A549 (cell line): ENCODE measurements around the gene CDC27. TPM values are rescaled to one million over a fixed set of nuclear protein-coding genes. Genes with fewer than 3 reads are reported as not detected.

Experiments
- ATAC-seq, 2 experiments: fragments of 200-7000 bp in 1 of 2; fragments of >200 bp in 1 of 2; cut with Nextera tagmentation in 1 of 2; cut with Tn5 transposase in 1 of 2; 3 replicates each; pipeline versions ENCODE4 v1.8.0 to v1.9.1; 2018 to 2020; ENCODE audit warnings: mild to moderate bottlenecking in 1 of 2, moderate library complexity in 1 of 2
- CTCF ChIA-PET: fragments of 300-600 bp; sonication (Branson Sonifier 250); formaldehyde crosslinking; extraction: SDS; loops from one replicate; lab custom pipeline; 2021; ENCODE audit warnings: antibody characterized with exemption, inconsistent platforms; lab: Yijun Ruan, JAX
- POLR2A ChIA-PET: fragments of 350-600 bp; formaldehyde crosslinking; extraction: SDS; loops from one replicate; lab custom pipeline; 2021; ENCODE audit warnings: antibody characterized with exemption, inconsistent platforms; lab: Yijun Ruan, JAX
- DNase-seq, 2 experiments: peaks; one replicate each; pipeline versions ENCODE4 v3.0.0 to v3.0.0-alpha.2; 2011 to 2016; ENCODE audit warnings: low read depth in 1 of 2, low spot score in 1 of 2
- FAIRE-seq: peaks from 2 replicates; lab custom pipeline; 2011; peaks lifted over from hg19 to GRCh38; lab: Jason Lieb, UNC
- H3K27ac ChIP-seq, 2 experiments: fragments of >200 bp; sonication (Bioruptor Twin); formaldehyde crosslinking; 3 replicates each; pipeline ENCODE4 v1.5.1; 2016 to 2017
- H3K4me1 ChIP-seq: fragments of >200 bp; sonication (Bioruptor Twin); formaldehyde crosslinking; 3 replicates; pipeline ENCODE4 v1.6.1; 2016
- H3K4me2 ChIP-seq: fragments of >200 bp; sonication (Bioruptor Twin); formaldehyde crosslinking; 3 replicates; pipeline ENCODE4 v1.6.1; 2016
- H3K4me3 ChIP-seq: fragments of >200 bp; sonication (Bioruptor Twin); formaldehyde crosslinking; 3 replicates; pipeline ENCODE4 v1.5.1; 2016
- H3K9me3 ChIP-seq: fragments of >200 bp; sonication (Bioruptor Twin); formaldehyde crosslinking; 3 replicates; pipeline ENCODE4 v1.6.1; 2016
- ATOH8 ChIP-seq: fragments of 250-450 bp; sonication (Bioruptor Pico); IDR thresholded peaks from 2 replicates; pipeline ENCODE4 v1.5.0; 2020; ENCODE audit warnings: low read depth, mild to moderate bottlenecking, moderate library complexity
- BCL3 ChIP-seq: fragments of >200 bp; sonication (Bioruptor Twin); formaldehyde crosslinking; IDR thresholded peaks from 3 replicates; pipeline ENCODE4 v1.6.1; 2016
- CBX8 ChIP-seq: fragments of 200-600 bp; sonication (generic); IDR thresholded peaks from 2 replicates; pipeline ENCODE4 v1.6.1; 2016
- CEBPB ChIP-seq, 2 experiments: fragments of >200 bp in 1 of 2; sonication (Bioruptor Twin) in 1 of 2; formaldehyde crosslinking in 1 of 2; IDR thresholded peaks; 2 replicates each; pipeline ENCODE4 v1.6.1; 2012 to 2016
- CHD2 ChIP-seq: fragments of 150-350 bp; IDR thresholded peaks from 2 replicates; pipeline ENCODE4 v1.6.1; 2014; ENCODE audit warnings: low read length; ENCODE audit not compliant: partially characterized antibody
- E2F6 ChIP-seq: IDR thresholded peaks from 2 replicates; pipeline ENCODE4 v1.6.1; 2012; ENCODE audit warnings: low read depth, borderline replicate concordance
- FOSL2 ChIP-seq, 2 experiments: fragments of 450-650 bp in 1 of 2; fragments of >200 bp in 1 of 2; sonication (Bioruptor Twin) in 1 of 2; formaldehyde crosslinking; IDR thresholded peaks; 2 replicates each; pipeline versions ENCODE4 v1.5.0 to v1.6.1; 2016 to 2020; ENCODE audit warnings: mild to moderate bottlenecking in 1 of 2, moderate library complexity in 1 of 2
- FOXS1 ChIP-seq: fragments of 250-450 bp; sonication (Bioruptor Pico); IDR thresholded peaks from 2 replicates; pipeline ENCODE4 v1.5.0; 2020; ENCODE audit warnings: mild to moderate bottlenecking, moderate library complexity
- GATA3 ChIP-seq: IDR thresholded peaks from 2 replicates; pipeline ENCODE4 v1.6.1; 2012; ENCODE audit warnings: borderline replicate concordance
- HDAC2 ChIP-seq: fragments of 200-600 bp; sonication (generic); IDR thresholded peaks from 2 replicates; pipeline ENCODE4 v1.6.1; 2016
- HES2 ChIP-seq: fragments of >200 bp; sonication (Bioruptor Twin); formaldehyde crosslinking; IDR thresholded peaks from 2 replicates; pipeline ENCODE4 v1.6.1; 2016
- HEYL ChIP-seq: fragments of 250-450 bp; sonication (Bioruptor Pico); IDR thresholded peaks from 2 replicates; pipeline ENCODE4 v1.8.0; 2021; ENCODE audit warnings: mild to moderate bottlenecking, moderate library complexity
- HOXA7 ChIP-seq: fragments of 250-450 bp; sonication (Bioruptor Pico); IDR thresholded peaks from 2 replicates; pipeline ENCODE4 v1.5.0; 2020; ENCODE audit warnings: mild to moderate bottlenecking, moderate library complexity
- HOXB13 ChIP-seq: fragments of 250-450 bp; sonication (Bioruptor Pico); IDR thresholded peaks from 2 replicates; pipeline ENCODE4 v1.5.0; 2020; ENCODE audit warnings: low read depth, mild to moderate bottlenecking, moderate library complexity
- HOXB5 ChIP-seq: fragments of 250-450 bp; sonication (Bioruptor Pico); IDR thresholded peaks from 2 replicates; pipeline ENCODE4 v1.5.0; 2020; ENCODE audit warnings: mild to moderate bottlenecking, moderate library complexity
- NFE2L2 ChIP-seq: fragments of 150-350 bp; conservative IDR thresholded peaks from 2 replicates; pipeline ENCODE4 v1.6.1; 2014; ENCODE audit warnings: low read length
- NPAS2 ChIP-seq: fragments of 250-450 bp; sonication (Bioruptor Pico); IDR thresholded peaks from 2 replicates; pipeline ENCODE4 v1.8.0; 2022; ENCODE audit warnings: mild to moderate bottlenecking, moderate library complexity, borderline replicate concordance
- NR3C1 ChIP-seq: fragments of >200 bp; sonication (Bioruptor Twin); formaldehyde crosslinking; IDR thresholded peaks from 3 replicates; pipeline ENCODE4 v1.6.1; 2017
- PBX3 ChIP-seq: IDR thresholded peaks from 2 replicates; pipeline ENCODE4 v1.6.1; 2012
- PHF8 ChIP-seq: fragments of 200-600 bp; sonication (generic); IDR thresholded peaks from 2 replicates; pipeline ENCODE4 v1.6.1; 2016; ENCODE audit warnings: low read depth, mild to moderate bottlenecking, antibody characterized with exemption, moderate library complexity, borderline replicate concordance
- POLR2A ChIP-seq: IDR thresholded peaks from 2 replicates; pipeline ENCODE4 v1.6.1; 2012; ENCODE audit warnings: mild to moderate bottlenecking, low read length
- POLR2AphosphoS2 ChIP-seq: conservative IDR thresholded peaks from 2 replicates; pipeline ENCODE4 v1.6.1; 2012; ENCODE audit warnings: low read length, improper control_type of control experiment, inconsistent platforms
- RAD21 ChIP-seq, 2 experiments: fragments of >200 bp in 1 of 2; sonication (Bioruptor Twin) in 1 of 2; formaldehyde crosslinking in 1 of 2; IDR thresholded peaks in 1 of 2; conservative IDR thresholded peaks in 1 of 2; 2 replicates in 1 of 2; 3 replicates in 1 of 2; pipeline ENCODE4 v1.6.1; 2012 to 2018; ENCODE audit warnings: inconsistent platforms in 1 of 2
- RFX5 ChIP-seq: fragments of 450-650 bp; IDR thresholded peaks from 2 replicates; pipeline ENCODE4 v1.7.1; 2014; ENCODE audit warnings: antibody characterized with exemption, mild to moderate bottlenecking, moderate library complexity
- SREBF2 ChIP-seq: fragments of 450-650 bp; IDR thresholded peaks from 2 replicates; pipeline ENCODE4 v1.6.1; 2014; ENCODE audit warnings: mild to moderate bottlenecking, moderate library complexity
- ZNF302 ChIP-seq: fragments of 250-450 bp; sonication (Bioruptor Pico); IDR thresholded peaks from 2 replicates; pipeline ENCODE4 v1.9.0; 2021; ENCODE audit warnings: inconsistent platforms, mild to moderate bottlenecking, moderate library complexity
- WGBS: methylation state at CpG from one replicate; pipeline ENCODE4 v1.1.6; 2017; ENCODE audit errors: missing lambda C conversion rate; 5-methylcytosine and 5-hydroxymethylcytosine counted together
- polyA plus RNA-seq, 4 experiments: library from polyadenylated mRNA; depleted of rRNA in 3 of 4; stranded (reverse); fragments of >200 nt; fragmentation: RNase III in 1 of 4; extraction: RNeasy Plus Mini Kit Qiagen cat#74134 plus additional on column Dnase treatment in 1 of 4; gene quantifications; 2 replicates in 3 of 4; 3 replicates in 1 of 4; pipeline ENCODE4 v1.2.3, GENCODE V29; 2011 to 2017

Gene CDC27
- polyA plus RNA-seq, 2 of the 4 experiments (the other 2 are of a cell fraction): 88.0 to 150 TPM

- H3K4me1 ChIP-seq: peaks cover 5% of the 10 kb centered on the region; the same call in 2 of the 3 replicates
- no peaks in the 10 kb centered on the region for H3K9me3 ChIP-seq
- no peak for DNase-seq
- H3K4me3 ChIP-seq: no peak overlapping the region
- no peak for ATAC-seq
- no peak overlapping the region for H3K27ac ChIP-seq
- CTCF ChIA-PET: interaction anchor here (0.7 to 4.5 kb wide), 2 partner anchors 9 to 122 kb away, joined by 3 to 18 read pairs; no protein-coding TSS in a partner anchor
- no peak overlapping the region for H3K4me2 ChIP-seq
- no peak for TF ChIP-seq HOXB5 (CRISPR knock-in tag)
- TF ChIP-seq E2F6: no peak
- no peak for TF ChIP-seq NFE2L2
- TF ChIP-seq SREBF2: no peak
- TF ChIP-seq POLR2A: no peak
- no peak for TF ChIP-seq POLR2AphosphoS2
- TF ChIP-seq, all 56 proteins: peak for 0
- FAIRE-seq: no peak
- POLR2A ChIA-PET: no interaction called here
- WGBS: 91% methylated on average over 4 of the region's 4 CpGs
Measured at GRCh38 chr17:47193931-47194511, 4.9 kb upstream of the CDC27 start.

GRCh38 chr17:47192554-47192953 lies 3.5 kb upstream of the CDC27 start:
- H3K4me3 ChIP-seq: no peak overlapping the region
- DNase-seq: no peak
- H3K4me2 ChIP-seq: no peak overlapping the region
- FAIRE-seq: no peak
- CTCF ChIA-PET: interaction anchor here (0.9 to 4.5 kb wide), 4 partner anchors 12 to 133 kb away, joined by 3 to 18 read pairs (median 4); no protein-coding TSS in a partner anchor
- POLR2A ChIA-PET: no interaction called here
- no peak for ATAC-seq
- H3K27ac ChIP-seq: no peak overlapping the region
- H3K4me1 ChIP-seq: peaks cover 9% of the 10 kb centered on the region; the same call in 2 of the 3 replicates
- WGBS: 89% methylated on average over 6 of the region's 6 CpGs
- H3K9me3 ChIP-seq: no peaks in the 10 kb centered on the region
- TF ChIP-seq CHD2 (no peak), HOXB13 (no peak), RFX5 (no peak), CEBPB (IDR thresholded peaks at IDR 0.05) (no peak), GATA3 (no peak), PHF8 (no peak), CBX8 (no peak), E2F6 (no peak), HEYL (no peak), ATOH8 (no peak)

GRCh38 chr17:47190770-47191169 lies 1.7 kb upstream of the CDC27 start:
- ATAC-seq (no peak), FAIRE-seq (no peak), DNase-seq (no peak)
- H3K4me3 ChIP-seq: no peak overlapping the region
- H3K9me3 ChIP-seq: no peaks in the 10 kb centered on the region
- no peak overlapping the region for H3K27ac ChIP-seq
- POLR2A ChIA-PET: no interaction called here
- WGBS: 100% methylated on average over 1 of the region's 1 CpG
- peaks cover 26% of the 10 kb centered on the region for H3K4me1 ChIP-seq
- H3K4me2 ChIP-seq: no peak overlapping the region
- CTCF ChIA-PET: interaction anchor here (0.8 to 3.6 kb wide), 12 partner anchors 9 to 128 kb away, joined by 3 to 17 read pairs (median 4); partner anchors contain the start of gene MYL4
- TF ChIP-seq FOXS1 (CRISPR knock-in tag) (no peak), NPAS2 (CRISPR knock-in tag) (no peak), HOXA7 (no peak), RAD21 (conservative IDR thresholded peaks at IDR 0.05 in 1 of 2, IDR thresholded peaks at IDR 0.05 in 1 of 2) (no peak), FOSL2 (IDR thresholded peaks at IDR 0.05) (no peak), FOSL2 (CRISPR knock-in tag; IDR thresholded peaks at IDR 0.05) (no peak), NR3C1 (no peak), ZNF302 (CRISPR knock-in tag) (no peak), HDAC2 (no peak), GATA3 (no peak), HOXB13 (no peak), HES2 (no peak), PBX3 (no peak), BCL3 (no peak)
